A549 (cell line): Measurements from ENCODE around the gene PI4K2A. TPM values are rescaled to one million over a fixed set of nuclear protein-coding genes. Genes with fewer than 3 reads are reported as not detected.
A peak's percentile ranks its signal among the peaks of the same experiment; 100 is the strongest.

ENCODE experiments used
- ATAC-seq, 2 experiments: fragments of 200-7000 bp in 1 of 2; fragments of >200 bp in 1 of 2; cut with Nextera tagmentation in 1 of 2; cut with Tn5 transposase in 1 of 2; 3 replicates each; pipeline versions ENCODE4 v1.8.0 to v1.9.1; 2018 to 2020; ENCODE audit warnings: mild to moderate bottlenecking in 1 of 2, moderate library complexity in 1 of 2
- CTCF ChIA-PET: fragments of 300-600 bp; sonication (Branson Sonifier 250); formaldehyde crosslinking; extraction: SDS; loops from one replicate; lab custom pipeline; 2021; ENCODE audit warnings: antibody characterized with exemption, inconsistent platforms; lab: Yijun Ruan, JAX
- POLR2A ChIA-PET: fragments of 350-600 bp; formaldehyde crosslinking; extraction: SDS; loops from one replicate; lab custom pipeline; 2021; ENCODE audit warnings: antibody characterized with exemption, inconsistent platforms; lab: Yijun Ruan, JAX
- DNase-seq, 2 experiments: peaks; one replicate each; pipeline versions ENCODE4 v3.0.0 to v3.0.0-alpha.2; 2011 to 2016; ENCODE audit warnings: low read depth in 1 of 2, low spot score in 1 of 2
- FAIRE-seq: peaks from 2 replicates; lab custom pipeline; 2011; peaks lifted over from hg19 to GRCh38; lab: Jason Lieb, UNC
- H3K27ac ChIP-seq, 2 experiments: fragments of >200 bp; sonication (Bioruptor Twin); formaldehyde crosslinking; 3 replicates each; pipeline ENCODE4 v1.5.1; 2016 to 2017
- H3K4me1 ChIP-seq: fragments of >200 bp; sonication (Bioruptor Twin); formaldehyde crosslinking; 3 replicates; pipeline ENCODE4 v1.6.1; 2016
- H3K4me2 ChIP-seq: fragments of >200 bp; sonication (Bioruptor Twin); formaldehyde crosslinking; 3 replicates; pipeline ENCODE4 v1.6.1; 2016
- H3K4me3 ChIP-seq: fragments of >200 bp; sonication (Bioruptor Twin); formaldehyde crosslinking; 3 replicates; pipeline ENCODE4 v1.5.1; 2016
- H3K9me3 ChIP-seq: fragments of >200 bp; sonication (Bioruptor Twin); formaldehyde crosslinking; 3 replicates; pipeline ENCODE4 v1.6.1; 2016
- CBX2 ChIP-seq: fragments of 200-600 bp; sonication (generic); IDR thresholded peaks from 2 replicates; pipeline ENCODE4 v1.6.1; 2016; ENCODE audit warnings: low read depth, mild to moderate bottlenecking, borderline replicate concordance
- CEBPB ChIP-seq, 2 experiments: fragments of >200 bp in 1 of 2; sonication (Bioruptor Twin) in 1 of 2; formaldehyde crosslinking in 1 of 2; IDR thresholded peaks; 2 replicates each; pipeline ENCODE4 v1.6.1; 2012 to 2016
- CHD4 ChIP-seq: fragments of 200-600 bp; sonication (generic); IDR thresholded peaks from 2 replicates; pipeline ENCODE4 v1.6.1; 2016; ENCODE audit warnings: antibody characterized with exemption, mild to moderate bottlenecking, borderline replicate concordance
- EHF ChIP-seq: fragments of 250-450 bp; sonication (Bioruptor Pico); IDR thresholded peaks from 2 replicates; pipeline ENCODE4 v1.5.0; 2020; ENCODE audit warnings: mild to moderate bottlenecking
- EP300 ChIP-seq, 2 experiments: fragments of >200 bp; sonication (Bioruptor Twin); formaldehyde crosslinking; IDR thresholded peaks; 2 replicates in 1 of 2; 3 replicates in 1 of 2; pipeline ENCODE4 v1.6.1; 2016 to 2017
- KDM5A ChIP-seq: fragments of 200-600 bp; sonication (generic); IDR thresholded peaks from 2 replicates; pipeline ENCODE4 v1.6.1; 2016; ENCODE audit warnings: antibody characterized with exemption, mild to moderate bottlenecking
- MAFK ChIP-seq: fragments of 450-650 bp; IDR thresholded peaks from 2 replicates; pipeline ENCODE4 v1.6.1; 2014; ENCODE audit not compliant: partially characterized antibody
- NFE2L2 ChIP-seq: fragments of 150-350 bp; conservative IDR thresholded peaks from 2 replicates; pipeline ENCODE4 v1.6.1; 2014; ENCODE audit warnings: low read length
- POLR2A ChIP-seq: IDR thresholded peaks from 2 replicates; pipeline ENCODE4 v1.6.1; 2012; ENCODE audit warnings: mild to moderate bottlenecking, low read length
- ZC3H11A ChIP-seq: fragments of 450-650 bp; IDR thresholded peaks from 2 replicates; pipeline ENCODE4 v1.6.1; 2014; ENCODE audit warnings: antibody characterized with exemption, mild to moderate bottlenecking
- ZNF302 ChIP-seq: fragments of 250-450 bp; sonication (Bioruptor Pico); IDR thresholded peaks from 2 replicates; pipeline ENCODE4 v1.9.0; 2021; ENCODE audit warnings: inconsistent platforms, mild to moderate bottlenecking, moderate library complexity
- WGBS: methylation state at CpG from one replicate; pipeline ENCODE4 v1.1.6; 2017; ENCODE audit errors: missing lambda C conversion rate; 5-methylcytosine and 5-hydroxymethylcytosine counted together
- polyA plus RNA-seq, 4 experiments: library from polyadenylated mRNA; depleted of rRNA in 3 of 4; stranded (reverse); fragments of >200 nt; fragmentation: RNase III in 1 of 4; extraction: RNeasy Plus Mini Kit Qiagen cat#74134 plus additional on column Dnase treatment in 1 of 4; gene quantifications; 2 replicates in 3 of 4; 3 replicates in 1 of 4; pipeline ENCODE4 v1.2.3, GENCODE V29; 2011 to 2017
- TF ChIP-seq, protein P1 (sequence below): fragments of >200 bp; sonication (Bioruptor Twin); formaldehyde crosslinking; IDR thresholded peaks from 3 replicates; pipeline ENCODE4 v1.5.1; 2016
- TF ChIP-seq, protein P2 (sequence below): IDR thresholded peaks from 2 replicates; pipeline ENCODE4 v1.6.1; 2012; ENCODE audit warnings: low read depth, borderline replicate concordance

PI4K2A gene
- polyA plus RNA-seq, 2 of the 4 experiments (the other 2 are of a cell fraction) = 16.6 TPM

DNA sequence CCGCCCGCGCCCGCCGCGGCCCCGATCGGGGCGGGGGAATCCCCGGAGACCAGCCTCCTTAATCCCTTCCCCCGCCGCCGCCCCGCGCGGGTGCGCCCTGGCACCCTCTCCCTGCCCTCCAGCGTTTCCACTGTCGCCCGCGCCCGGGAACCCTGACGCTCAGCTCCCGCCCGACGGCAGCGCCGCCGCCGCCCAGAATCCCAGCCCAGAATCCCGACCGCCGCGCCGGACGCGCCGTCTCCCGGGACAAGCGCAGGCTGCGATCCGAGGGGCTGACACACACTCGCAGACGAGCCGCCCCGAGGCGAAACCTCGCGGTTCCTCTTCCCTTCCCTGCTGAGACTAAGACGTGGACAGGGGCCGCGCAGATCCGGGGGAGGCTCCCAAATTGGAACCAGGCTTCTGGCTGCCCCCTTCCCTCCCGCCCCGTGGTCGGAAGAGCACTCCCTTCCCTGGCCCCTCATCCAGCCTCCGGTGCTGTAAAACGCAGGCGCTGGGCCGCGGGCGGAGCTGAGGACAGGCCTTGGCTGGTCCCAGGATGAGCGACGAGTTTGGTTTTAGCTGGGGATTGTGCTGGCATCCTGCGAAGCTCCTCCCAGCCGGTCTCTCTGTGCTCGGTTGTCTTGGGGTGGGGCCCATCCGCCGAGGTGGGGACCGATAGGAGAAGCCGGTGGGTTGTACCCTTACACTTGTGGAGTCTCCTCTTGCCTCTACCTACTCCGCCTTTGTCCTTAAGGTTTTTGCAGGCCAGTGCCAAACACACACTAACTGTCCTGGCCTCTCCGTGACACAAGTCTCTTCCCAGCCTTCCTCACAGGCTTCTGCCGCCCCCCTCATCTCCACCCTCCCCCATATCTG, 74.2 kb downstream of the PI4K2A start:
- FAIRE-seq (no peak), ATAC-seq (peak; percentile 51 to 69), DNase-seq (peak; percentile 53 to 64)
- H3K4me2 ChIP-seq = peak overlapping the region; percentile 96
- WGBS = 3% methylated on average over 24 of the region's 74 CpGs
- H3K4me1 ChIP-seq = peaks cover 48% of the 10 kb centered on the region
- no peaks in the 10 kb centered on the region for H3K9me3 ChIP-seq
- TF ChIP-seq MAFK (no peak), POLR2A (peak; percentile 35)
- TF ChIP-seq, protein P1, sequence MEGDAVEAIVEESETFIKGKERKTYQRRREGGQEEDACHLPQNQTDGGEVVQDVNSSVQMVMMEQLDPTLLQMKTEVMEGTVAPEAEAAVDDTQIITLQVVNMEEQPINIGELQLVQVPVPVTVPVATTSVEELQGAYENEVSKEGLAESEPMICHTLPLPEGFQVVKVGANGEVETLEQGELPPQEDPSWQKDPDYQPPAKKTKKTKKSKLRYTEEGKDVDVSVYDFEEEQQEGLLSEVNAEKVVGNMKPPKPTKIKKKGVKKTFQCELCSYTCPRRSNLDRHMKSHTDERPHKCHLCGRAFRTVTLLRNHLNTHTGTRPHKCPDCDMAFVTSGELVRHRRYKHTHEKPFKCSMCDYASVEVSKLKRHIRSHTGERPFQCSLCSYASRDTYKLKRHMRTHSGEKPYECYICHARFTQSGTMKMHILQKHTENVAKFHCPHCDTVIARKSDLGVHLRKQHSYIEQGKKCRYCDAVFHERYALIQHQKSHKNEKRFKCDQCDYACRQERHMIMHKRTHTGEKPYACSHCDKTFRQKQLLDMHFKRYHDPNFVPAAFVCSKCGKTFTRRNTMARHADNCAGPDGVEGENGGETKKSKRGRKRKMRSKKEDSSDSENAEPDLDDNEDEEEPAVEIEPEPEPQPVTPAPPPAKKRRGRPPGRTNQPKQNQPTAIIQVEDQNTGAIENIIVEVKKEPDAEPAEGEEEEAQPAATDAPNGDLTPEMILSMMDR = peak; percentile 16; the same call in 1 of the 3 replicates
- H3K4me3 ChIP-seq = peak overlapping the region; percentile 68
- ChIA-PET CTCF (interaction anchor here (1.1 to 36.9 kb wide), 5 partner anchors 4 to 154 kb away, joined by 3 to 1127 read pairs (median 1006); partner anchors contain the start of genes AVPI1, MARVELD1 and ZFYVE27), POLR2A (interaction anchor here (0.6 to 4.1 kb wide), 11 partner anchors 10 to 305 kb away, joined by 3 to 53 read pairs (median 8); partner anchors contain the start of genes AVPI1 and ZFYVE27)
- H3K27ac ChIP-seq = peak overlapping the region; percentile 94 to 95

DNA sequence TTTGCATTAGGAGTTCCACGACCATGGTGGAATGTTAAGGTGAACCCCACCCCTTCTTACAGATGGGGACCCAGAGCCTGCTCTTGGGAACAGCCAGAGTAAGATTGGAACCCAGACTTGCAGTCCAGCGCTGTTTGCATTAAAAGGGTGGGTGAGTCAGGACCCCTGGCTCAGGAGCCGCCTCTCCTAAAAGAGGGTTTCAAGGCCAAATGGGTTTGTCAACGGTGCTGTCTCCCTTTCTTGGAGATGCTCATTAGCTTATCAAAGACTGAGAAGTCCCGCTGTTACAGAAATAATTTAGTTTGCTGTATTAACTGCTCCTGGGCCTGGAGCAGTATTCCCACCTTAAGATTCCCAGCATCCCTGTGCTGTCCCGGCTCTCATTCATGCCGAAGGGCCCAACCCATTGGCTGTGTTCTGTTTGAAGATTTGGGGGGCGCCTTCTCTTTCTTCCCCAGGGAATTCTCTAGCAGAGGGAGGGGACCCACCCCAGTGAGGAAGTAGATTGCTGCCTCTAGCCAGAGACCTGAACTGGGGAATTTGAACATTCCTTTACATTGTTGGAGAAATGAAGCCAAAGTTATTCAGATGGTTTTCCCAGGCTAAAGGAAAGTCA, 74.9 kb downstream of the PI4K2A start:
- ATAC-seq (no peak), DNase-seq (no peak), FAIRE-seq (no peak)
- TF ChIP-seq, protein P1 = no peak
- TF ChIP-seq CHD4 = no peak
- TF ChIP-seq POLR2A = no peak
- TF ChIP-seq, protein P2, sequence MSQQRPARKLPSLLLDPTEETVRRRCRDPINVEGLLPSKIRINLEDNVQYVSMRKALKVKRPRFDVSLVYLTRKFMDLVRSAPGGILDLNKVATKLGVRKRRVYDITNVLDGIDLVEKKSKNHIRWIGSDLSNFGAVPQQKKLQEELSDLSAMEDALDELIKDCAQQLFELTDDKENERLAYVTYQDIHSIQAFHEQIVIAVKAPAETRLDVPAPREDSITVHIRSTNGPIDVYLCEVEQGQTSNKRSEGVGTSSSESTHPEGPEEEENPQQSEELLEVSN = no peak
- no peak for TF ChIP-seq CEBPB (IDR thresholded peaks at IDR 0.05)
- TF ChIP-seq ZC3H11A = no peak
- no peak for TF ChIP-seq NFE2L2
- no peak for TF ChIP-seq EHF (CRISPR knock-in tag)
- TF ChIP-seq ZNF302 (CRISPR knock-in tag) = no peak
- TF ChIP-seq CBX2 = no peak
- ChIA-PET CTCF (interaction anchor here (20.3 to 36.9 kb wide), 3 partner anchors 5 to 40 kb away, joined by 1006 to 1127 read pairs (median 1006); partner anchors contain the start of genes AVPI1, MARVELD1 and ZFYVE27), POLR2A (interaction anchor here (0.6 to 4.1 kb wide), 5 partner anchors 9 to 306 kb away, joined by 4 to 53 read pairs (median 10); partner anchors contain the start of gene AVPI1)
- peaks cover 44% of the 10 kb centered on the region for H3K4me1 ChIP-seq
- peak overlapping the region; percentile 96 for H3K4me2 ChIP-seq
- WGBS = 54% methylated on average over 8 of the region's 8 CpGs
- H3K27ac ChIP-seq = peak overlapping the region; percentile 94 to 95
- no peaks in the 10 kb centered on the region for H3K9me3 ChIP-seq
- peak overlapping the region; percentile 68 for H3K4me3 ChIP-seq

DNA sequence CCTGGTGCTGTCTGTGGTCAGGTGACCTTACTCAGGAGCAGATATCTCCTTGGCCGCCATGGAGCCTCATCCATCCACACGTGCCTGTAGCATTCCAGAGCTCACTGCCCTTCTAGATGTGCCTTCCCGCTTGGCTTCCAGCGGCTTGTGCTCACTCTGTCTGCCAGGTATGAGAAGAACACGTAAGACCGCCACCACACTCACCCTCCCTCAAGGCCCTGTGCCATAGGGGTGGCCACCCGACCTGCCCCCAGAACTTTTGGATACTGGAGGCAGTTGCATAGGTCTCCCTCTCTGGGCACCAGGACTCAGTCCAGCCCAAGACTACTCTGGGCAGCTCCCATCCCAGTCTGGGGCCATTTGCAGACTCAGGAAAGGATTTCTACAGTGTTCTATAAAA, 77.2 kb downstream of the PI4K2A start:
- DNase-seq (no peak), ATAC-seq (no peak), FAIRE-seq (no peak)
- Histone ChIP-seq H3K4me1 (peaks cover 44% of the 10 kb centered on the region), H3K4me3 (no peak overlapping the region), H3K4me2 (peak overlapping the region; percentile 50; the same call in 2 of the 3 replicates), H3K27ac (peak overlapping the region; percentile 69 to 81; a peak in 3 of 6 replicates), H3K9me3 (no peaks in the 10 kb centered on the region)
- TF ChIP-seq EP300 (IDR thresholded peaks at IDR 0.05) (no peak), KDM5A (no peak), ZNF302 (CRISPR knock-in tag) (no peak), ZC3H11A (no peak)
- 89% methylated on average over 7 of the region's 7 CpGs for WGBS
- CTCF ChIA-PET = interaction anchor here (1.1 to 36.9 kb wide), 4 partner anchors 5 to 164 kb away, joined by 3 to 1127 read pairs (median 1006); partner anchors contain the start of genes AVPI1, MARVELD1 and ZFYVE27
- POLR2A ChIA-PET = interaction anchor here (1.5 to 2.3 kb wide), 2 partner anchors 19 to 30 kb away, joined by 5 to 8 read pairs; partner anchors contain the start of genes AVPI1 and ZFYVE27
